HepG2 (cell line): Measurements from ENCODE around the gene PA2G4. TPM values are rescaled to one million over a fixed set of nuclear protein-coding genes. Genes with fewer than 3 reads are reported as not detected.

ENCODE experiments used
- AGO1 ChIP-seq: fragments of 200-400 bp; formaldehyde crosslinking; IDR thresholded peaks from 2 replicates; pipeline ENCODE4 v1.6.1; 2017; ENCODE audit warnings: mild to moderate bottlenecking, low read depth, low read length, moderate library complexity; ENCODE audit not compliant: poor library complexity, severe bottlenecking
- ARNT2 ChIP-seq: sonication (generic); formaldehyde crosslinking; IDR thresholded peaks from 2 replicates; pipeline ENCODE4 v1.8.0; 2022; ENCODE audit warnings: mild to moderate bottlenecking, low read depth, missing genetic modification reagents, moderate library complexity
- CREM ChIP-seq, 2 experiments: sonication (generic) in 1 of 2; formaldehyde crosslinking in 1 of 2; IDR thresholded peaks; 2 replicates each; pipeline versions ENCODE4 v1.4.0 to v1.6.1; 2016 to 2020; ENCODE audit warnings: antibody characterized with exemption in 1 of 2, mild to moderate bottlenecking in 1 of 2, missing genetic modification reagents in 1 of 2
- DPF2 ChIP-seq: sonication (generic); formaldehyde crosslinking; IDR thresholded peaks from 2 replicates; pipeline ENCODE4 v1.4.0; 2020; ENCODE audit warnings: mild to moderate bottlenecking, low read depth, missing genetic modification reagents, borderline replicate concordance
- FOXP1 ChIP-seq, 2 experiments: fragments of 450-650 bp in 1 of 2; IDR thresholded peaks; 2 replicates each; pipeline ENCODE4 v1.6.1; 2017 to 2018; ENCODE audit warnings: antibody characterized with exemption in 1 of 2
- HOXA3 ChIP-seq: sonication (generic); formaldehyde crosslinking; IDR thresholded peaks from 2 replicates; pipeline ENCODE4 v1.5.0; 2020; ENCODE audit warnings: missing genetic modification reagents
- JUNB ChIP-seq: sonication (generic); formaldehyde crosslinking; IDR thresholded peaks from 2 replicates; pipeline ENCODE4 v1.8.0; 2022; ENCODE audit warnings: missing genetic modification reagents, mild to moderate bottlenecking, borderline replicate concordance
- KDM2A ChIP-seq: sonication (generic); formaldehyde crosslinking; IDR thresholded peaks from 2 replicates; pipeline ENCODE4 v1.4.0; 2020; ENCODE audit warnings: low read depth, missing genetic modification reagents, borderline replicate concordance
- MAZ ChIP-seq, 2 experiments: sonication (generic) in 1 of 2; formaldehyde crosslinking in 1 of 2; IDR thresholded peaks; 2 replicates each; pipeline versions ENCODE4 v1.5.0 to v1.6.1; 2012 to 2020; ENCODE audit warnings: low read depth in 2 of 2, mild to moderate bottlenecking in 2 of 2, borderline replicate concordance in 1 of 2, improper control_type of control experiment in 1 of 2, low read length in 1 of 2, missing genetic modification reagents in 1 of 2, moderate library complexity in 1 of 2
- NFE2L1 ChIP-seq: sonication (generic); formaldehyde crosslinking; IDR thresholded peaks from 2 replicates; pipeline ENCODE4 v1.4.0; 2020; ENCODE audit warnings: missing genetic modification reagents, mild to moderate bottlenecking, borderline replicate concordance
- NFIC ChIP-seq: IDR thresholded peaks from 2 replicates; pipeline ENCODE4 v1.6.1; 2012; ENCODE audit warnings: mild to moderate bottlenecking, low read length, inconsistent platforms
- ZBTB21 ChIP-seq: sonication (generic); formaldehyde crosslinking; IDR thresholded peaks from 2 replicates; pipeline ENCODE4 v1.4.0; 2020; ENCODE audit warnings: missing genetic modification reagents
- ZNF230 ChIP-seq: sonication (generic); formaldehyde crosslinking; IDR thresholded peaks from 2 replicates; pipeline ENCODE4 v1.4.0; 2020; ENCODE audit warnings: mild to moderate bottlenecking, missing genetic modification reagents
- ZNF260 ChIP-seq: sonication (generic); formaldehyde crosslinking; IDR thresholded peaks from 2 replicates; pipeline ENCODE4 v1.4.0; 2020; ENCODE audit warnings: missing genetic modification reagents, low read depth, mild to moderate bottlenecking, borderline replicate concordance
- ZNF589 ChIP-seq: sonication (generic); formaldehyde crosslinking; conservative IDR thresholded peaks from 2 replicates; pipeline ENCODE4 v1.8.0; 2022; ENCODE audit warnings: mild to moderate bottlenecking, moderate library complexity, missing genetic modification reagents
- ZNF761 ChIP-seq: sonication (generic); formaldehyde crosslinking; conservative IDR thresholded peaks from 2 replicates; pipeline ENCODE4 v1.4.0; 2020; ENCODE audit warnings: mild to moderate bottlenecking, missing genetic modification reagents
- ZSCAN22 ChIP-seq: sonication (generic); formaldehyde crosslinking; IDR thresholded peaks from 2 replicates; pipeline ENCODE4 v1.4.0; 2020; ENCODE audit warnings: mild to moderate bottlenecking, missing genetic modification reagents
- polyA plus RNA-seq, 8 experiments: library from polyadenylated mRNA; depleted of rRNA in 3 of 8; stranded (reverse) in 7 of 8; unstranded in 1 of 8; fragments of >200 nt; fragmentation: Illumina TruSeq in 4 of 8; extraction: Trizol in 4 of 8; gene quantifications; 2 replicates each; pipeline versions ENCODE4 v1.2.1 to v1.2.3, GENCODE V29; 2011 to 2016; ENCODE audit warnings: low read depth in 4 of 8, missing spikeins in 1 of 8, mixed read lengths in 1 of 8; ENCODE audit not compliant: insufficient read depth in 1 of 8
- total RNA-seq, 5 experiments: library from RNA; depleted of rRNA; stranded (reverse); fragments of >200 nt; fragmentation: Illumina TruSeq; extraction: Trizol; gene quantifications; 2 replicates each; pipeline ENCODE4 v1.2.3, GENCODE V29; 2016; ENCODE audit warnings: low read depth in 1 of 5
- TF ChIP-seq, protein P1 (sequence below): sonication (generic); formaldehyde crosslinking; IDR thresholded peaks from 2 replicates; pipeline ENCODE4 v1.4.0; 2020; ENCODE audit warnings: missing genetic modification reagents
- TF ChIP-seq, protein P2 (sequence below), 2 experiments: IDR thresholded peaks; 2 replicates each; pipeline ENCODE4 v1.6.1; 2011 to 2012; ENCODE audit warnings: low read length in 2 of 2, borderline replicate concordance in 1 of 2, low read depth in 1 of 2, mild to moderate bottlenecking in 1 of 2, moderate library complexity in 1 of 2
- TF ChIP-seq, protein P3 (sequence below): sonication (generic); formaldehyde crosslinking; conservative IDR thresholded peaks from 2 replicates; pipeline ENCODE4 v1.4.0; 2020; ENCODE audit warnings: missing genetic modification reagents

The PA2G4 gene
- total and polyA plus RNA-seq, 2 of the 13 experiments (the other 11 are each of a cell fraction or from before 2014, with no cell fraction given) = 147 to 240 TPM

DNA sequence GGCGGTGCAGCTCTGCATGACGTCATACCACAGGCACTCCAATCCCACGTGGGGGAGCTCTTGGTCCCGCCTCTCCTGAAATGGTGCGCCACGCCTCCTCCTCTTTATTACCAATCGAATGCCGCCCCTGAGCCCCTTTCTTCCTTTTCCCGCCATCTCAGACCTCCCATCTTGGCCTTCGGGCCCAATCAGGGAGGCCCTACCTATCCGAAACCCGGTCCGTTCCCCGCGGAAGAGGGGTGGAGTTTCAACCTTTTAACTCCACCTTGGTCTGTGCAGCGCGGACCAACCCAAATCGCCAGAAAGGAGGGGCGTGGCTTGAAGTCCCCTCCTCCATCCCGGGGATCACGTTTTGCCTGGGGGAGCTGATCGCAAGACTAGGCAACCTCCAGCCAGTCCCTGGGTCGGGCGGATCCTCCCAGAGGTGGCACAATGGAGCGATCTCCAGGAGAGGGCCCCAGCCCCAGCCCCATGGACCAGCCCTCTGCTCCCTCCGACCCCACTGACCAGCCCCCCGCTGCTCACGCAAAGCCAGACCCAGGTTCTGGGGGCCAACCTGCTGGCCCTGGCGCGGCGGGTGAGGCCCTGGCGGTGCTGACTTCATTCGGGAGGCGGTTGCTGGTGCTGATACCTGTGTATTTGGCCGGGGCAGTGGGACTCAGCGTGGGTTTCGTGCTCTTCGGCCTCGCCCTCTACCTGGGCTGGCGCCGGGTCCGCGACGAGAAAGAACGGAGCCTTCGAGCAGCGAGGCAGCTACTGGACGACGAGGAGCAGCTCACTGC lies 23.7 kb downstream of the PA2G4 start, which contains the start of gene ESYT1 (continued):
- peak; percentile 69 for TF ChIP-seq AGO1
- TF ChIP-seq ARNT2 (CRISPR knock-in tag) = no peak
- TF ChIP-seq DPF2 (CRISPR knock-in tag) = no peak
- peak; percentile 72 for TF ChIP-seq KDM2A
- 0 out of 2 replicates have a peak, but pooled peaks have one; percentile 42 for TF ChIP-seq ZNF761
- TF ChIP-seq NFE2L1 (CRISPR knock-in tag) = no peak
- no peak for TF ChIP-seq ZNF260 (CRISPR knock-in tag)
- TF ChIP-seq HOXA3 (CRISPR knock-in tag) = peak; percentile 64; the same call in 1 of the 2 replicates
- no peak for TF ChIP-seq FOXP1 (IDR thresholded peaks at IDR 0.05)
- 0 out of 2 replicates have a peak, but pooled peaks have one; percentile 5 for TF ChIP-seq FOXP1 (CRISPR knock-in tag; IDR thresholded peaks at IDR 0.05)
- TF ChIP-seq ZSCAN22 (CRISPR knock-in tag) = peak; percentile 24; the same call in 1 of the 2 replicates
- TF ChIP-seq, protein P1, sequence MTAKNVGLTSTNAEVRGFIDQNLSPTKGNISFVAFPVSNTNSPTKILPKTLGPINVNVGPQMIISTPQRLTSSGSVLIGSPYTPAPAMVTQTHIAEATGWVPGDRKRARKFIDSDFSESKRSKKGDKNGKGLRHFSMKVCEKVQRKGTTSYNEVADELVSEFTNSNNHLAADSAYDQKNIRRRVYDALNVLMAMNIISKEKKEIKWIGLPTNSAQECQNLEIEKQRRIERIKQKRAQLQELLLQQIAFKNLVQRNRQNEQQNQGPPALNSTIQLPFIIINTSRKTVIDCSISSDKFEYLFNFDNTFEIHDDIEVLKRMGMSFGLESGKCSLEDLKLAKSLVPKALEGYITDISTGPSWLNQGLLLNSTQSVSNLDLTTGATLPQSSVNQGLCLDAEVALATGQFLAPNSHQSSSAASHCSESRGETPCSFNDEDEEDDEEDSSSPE (CRISPR knock-in tag) = peak; percentile 89; the same call in 1 of the 2 replicates
- TF ChIP-seq ZNF589 (CRISPR knock-in tag) = no peak
- TF ChIP-seq ZBTB21 = peak; percentile 88
- TF ChIP-seq ZNF230 (CRISPR knock-in tag) = peak; percentile 67; the same call in 1 of the 2 replicates
- 0 out of 2 replicates have a peak, but pooled peaks have one; percentile 41 for TF ChIP-seq MAZ (IDR thresholded peaks at IDR 0.05; ENCODE audit: borderline replicate concordance, low read depth, low read length)
- TF ChIP-seq MAZ (CRISPR knock-in tag; IDR thresholded peaks at IDR 0.05; ENCODE audit: low read depth) = 0 out of 2 replicates have a peak, but pooled peaks have one; percentile 43
- TF ChIP-seq, protein P2, sequence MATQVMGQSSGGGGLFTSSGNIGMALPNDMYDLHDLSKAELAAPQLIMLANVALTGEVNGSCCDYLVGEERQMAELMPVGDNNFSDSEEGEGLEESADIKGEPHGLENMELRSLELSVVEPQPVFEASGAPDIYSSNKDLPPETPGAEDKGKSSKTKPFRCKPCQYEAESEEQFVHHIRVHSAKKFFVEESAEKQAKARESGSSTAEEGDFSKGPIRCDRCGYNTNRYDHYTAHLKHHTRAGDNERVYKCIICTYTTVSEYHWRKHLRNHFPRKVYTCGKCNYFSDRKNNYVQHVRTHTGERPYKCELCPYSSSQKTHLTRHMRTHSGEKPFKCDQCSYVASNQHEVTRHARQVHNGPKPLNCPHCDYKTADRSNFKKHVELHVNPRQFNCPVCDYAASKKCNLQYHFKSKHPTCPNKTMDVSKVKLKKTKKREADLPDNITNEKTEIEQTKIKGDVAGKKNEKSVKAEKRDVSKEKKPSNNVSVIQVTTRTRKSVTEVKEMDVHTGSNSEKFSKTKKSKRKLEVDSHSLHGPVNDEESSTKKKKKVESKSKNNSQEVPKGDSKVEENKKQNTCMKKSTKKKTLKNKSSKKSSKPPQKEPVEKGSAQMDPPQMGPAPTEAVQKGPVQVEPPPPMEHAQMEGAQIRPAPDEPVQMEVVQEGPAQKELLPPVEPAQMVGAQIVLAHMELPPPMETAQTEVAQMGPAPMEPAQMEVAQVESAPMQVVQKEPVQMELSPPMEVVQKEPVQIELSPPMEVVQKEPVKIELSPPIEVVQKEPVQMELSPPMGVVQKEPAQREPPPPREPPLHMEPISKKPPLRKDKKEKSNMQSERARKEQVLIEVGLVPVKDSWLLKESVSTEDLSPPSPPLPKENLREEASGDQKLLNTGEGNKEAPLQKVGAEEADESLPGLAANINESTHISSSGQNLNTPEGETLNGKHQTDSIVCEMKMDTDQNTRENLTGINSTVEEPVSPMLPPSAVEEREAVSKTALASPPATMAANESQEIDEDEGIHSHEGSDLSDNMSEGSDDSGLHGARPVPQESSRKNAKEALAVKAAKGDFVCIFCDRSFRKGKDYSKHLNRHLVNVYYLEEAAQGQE (IDR thresholded peaks at IDR 0.05; ENCODE audit: borderline replicate concordance in 1 of 2, low read depth in 1 of 2, low read length in 2 of 2) = 0 out of 4 replicates have a peak, but pooled peaks of 1 of the 2 experiments have one; percentile 24
- peak; percentile 87 for TF ChIP-seq CREM (IDR thresholded peaks at IDR 0.05)
- TF ChIP-seq CREM (CRISPR knock-in tag; IDR thresholded peaks at IDR 0.05) = no peak; the same call in 1 of the 2 replicates
- no peak for TF ChIP-seq NFIC
- TF ChIP-seq, protein P3, sequence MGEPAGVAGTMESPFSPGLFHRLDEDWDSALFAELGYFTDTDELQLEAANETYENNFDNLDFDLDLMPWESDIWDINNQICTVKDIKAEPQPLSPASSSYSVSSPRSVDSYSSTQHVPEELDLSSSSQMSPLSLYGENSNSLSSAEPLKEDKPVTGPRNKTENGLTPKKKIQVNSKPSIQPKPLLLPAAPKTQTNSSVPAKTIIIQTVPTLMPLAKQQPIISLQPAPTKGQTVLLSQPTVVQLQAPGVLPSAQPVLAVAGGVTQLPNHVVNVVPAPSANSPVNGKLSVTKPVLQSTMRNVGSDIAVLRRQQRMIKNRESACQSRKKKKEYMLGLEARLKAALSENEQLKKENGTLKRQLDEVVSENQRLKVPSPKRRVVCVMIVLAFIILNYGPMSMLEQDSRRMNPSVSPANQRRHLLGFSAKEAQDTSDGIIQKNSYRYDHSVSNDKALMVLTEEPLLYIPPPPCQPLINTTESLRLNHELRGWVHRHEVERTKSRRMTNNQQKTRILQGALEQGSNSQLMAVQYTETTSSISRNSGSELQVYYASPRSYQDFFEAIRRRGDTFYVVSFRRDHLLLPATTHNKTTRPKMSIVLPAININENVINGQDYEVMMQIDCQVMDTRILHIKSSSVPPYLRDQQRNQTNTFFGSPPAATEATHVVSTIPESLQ (CRISPR knock-in tag) = peak; percentile 27; the same call in 1 of the 2 replicates
- TF ChIP-seq JUNB (CRISPR knock-in tag) = no peak
